HG03457 (cell line): ENCODE measurements around the gene RXRB.
A peak's percentile ranks its signal among the peaks of the same experiment; 100 is the strongest.

Experiments
- ATAC-seq: cut with Tn5 transposase; IDR thresholded peaks from one replicate; pipeline ENCODE4 v1.9.1; 2021; ENCODE audit warnings: moderate number of reproducible peaks; ENCODE audit not compliant: unreplicated experiment

The RXRB gene

DNA sequence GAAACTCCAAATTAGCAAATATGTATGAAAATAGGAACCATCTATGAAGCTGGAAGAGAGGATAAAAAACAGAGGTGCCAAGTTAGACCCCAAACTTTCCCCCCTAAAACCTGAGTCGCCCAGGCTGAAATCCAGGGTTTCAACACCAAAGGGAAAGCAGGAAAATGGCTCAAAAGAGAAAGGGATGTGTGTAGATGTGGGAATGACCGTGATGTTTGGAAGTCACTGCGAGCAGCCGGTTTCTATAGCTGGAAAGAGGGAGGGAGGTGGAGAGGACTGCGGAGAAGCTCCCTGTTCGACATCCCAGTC lies 12.3 kb upstream of the RXRB start:
- ATAC-seq = no peak

DNA sequence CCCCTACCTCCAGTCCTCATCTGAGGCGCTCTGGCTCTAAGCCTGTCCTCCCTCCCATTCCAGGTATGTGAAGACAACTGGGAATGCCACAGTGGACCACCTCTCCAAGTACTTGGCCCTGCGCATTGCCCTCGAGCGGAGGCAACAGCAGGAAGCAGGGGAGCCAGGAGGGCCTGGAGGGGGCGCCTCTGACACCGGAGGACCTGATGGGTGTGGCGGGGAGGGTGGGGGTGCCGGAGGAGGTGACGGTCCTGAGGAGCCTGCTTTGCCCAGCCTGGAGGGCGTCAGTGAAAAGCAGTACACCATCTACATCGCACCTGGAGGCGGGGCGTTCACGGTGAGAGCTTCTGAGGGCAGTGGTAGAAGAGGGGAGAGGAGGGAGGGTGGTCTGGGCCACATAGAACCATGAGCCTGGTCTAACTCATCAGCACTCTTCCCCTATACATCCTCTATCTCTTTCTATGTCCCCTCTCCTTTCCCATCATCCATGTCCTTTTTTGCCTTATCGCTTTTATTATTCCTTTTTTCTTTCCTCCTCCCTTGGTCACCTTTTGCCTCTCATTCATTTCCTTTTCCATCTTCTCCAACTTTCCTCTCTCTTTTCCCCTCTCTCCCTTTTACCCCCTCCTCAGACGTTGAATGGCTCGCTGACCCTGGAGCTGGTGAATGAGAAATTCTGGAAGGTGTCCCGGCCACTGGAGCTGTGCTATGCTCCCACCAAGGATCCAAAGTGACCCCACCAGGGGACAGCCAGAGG lies 11.4 kb upstream of the RXRB start:
- ATAC-seq = no peak

- no peak for ATAC-seq
Measured at GRCh38 chr6:33211136-33211535, 10.7 kb upstream of the RXRB start.

DNA sequence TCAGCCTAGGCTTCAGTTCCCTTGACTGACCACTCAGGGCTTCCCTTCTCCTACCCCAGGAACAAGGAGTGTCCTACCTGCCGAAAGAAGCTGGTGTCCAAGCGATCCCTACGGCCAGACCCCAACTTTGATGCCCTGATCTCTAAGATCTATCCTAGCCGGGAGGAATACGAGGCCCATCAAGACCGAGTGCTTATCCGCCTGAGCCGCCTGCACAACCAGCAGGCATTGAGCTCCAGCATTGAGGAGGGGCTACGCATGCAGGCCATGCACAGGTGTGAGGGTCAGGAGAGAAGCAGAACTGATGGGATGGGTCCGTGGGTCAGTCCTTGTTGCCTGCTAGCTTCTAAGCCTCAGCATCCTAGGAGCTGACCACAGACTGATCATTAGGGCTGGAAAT lies 9.4 kb upstream of the RXRB start:
- no peak for ATAC-seq

GRCh38 chr6:33208091-33208967 lies 7.9 kb upstream of the RXRB start, which contains the start of gene RING1:
Gene RING1 (plus strand): TSS chr6:33208500. CDS start chr6:33208823, 323 bp downstream.
- no peak for ATAC-seq

GRCh38 chr6:33207552-33208090 lies 7.2 kb upstream of the RXRB start:
- no peak for ATAC-seq

GRCh38 chr6:33206864-33207551 lies 6.5 kb upstream of the RXRB start:
- ATAC-seq = no peak

DNA sequence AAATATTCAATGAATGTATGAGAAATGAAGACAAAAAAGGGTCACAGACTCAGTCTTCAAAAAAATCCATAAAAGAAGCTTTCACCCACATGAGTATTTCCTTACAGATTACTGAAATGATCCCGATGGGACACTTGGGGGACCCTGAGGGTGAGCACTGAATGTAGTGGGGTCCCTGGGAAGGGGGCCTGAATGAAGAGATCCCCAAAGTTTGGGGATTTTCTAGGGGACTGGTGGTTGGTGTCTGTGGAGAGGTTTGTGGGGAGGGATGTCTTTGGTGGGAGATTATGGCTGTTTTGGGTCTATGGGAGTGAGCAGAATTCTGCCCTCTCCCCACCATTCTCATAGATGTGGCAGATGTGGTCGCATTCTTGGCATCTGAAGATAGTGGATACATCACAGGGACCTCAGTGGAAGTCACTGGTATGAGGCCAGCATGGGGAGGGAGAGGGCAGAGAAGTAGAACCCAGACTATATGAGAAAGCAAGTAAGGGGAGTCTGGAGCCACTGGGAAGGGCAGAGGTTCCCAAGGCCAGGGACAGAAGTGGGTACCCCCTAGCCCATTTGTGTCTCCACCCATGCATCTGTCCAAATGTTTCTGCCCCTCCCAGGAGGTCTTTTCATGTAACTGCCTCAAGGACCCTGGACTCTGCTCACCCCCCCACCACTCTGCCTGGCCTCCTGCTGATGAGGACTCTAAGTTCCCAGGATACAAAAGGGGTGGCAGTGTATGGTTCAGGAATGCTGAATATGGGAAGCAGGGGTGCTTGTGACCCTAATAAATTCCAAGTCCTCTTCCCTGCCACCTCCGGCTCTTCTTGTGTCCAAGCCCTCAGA lies 5.8 kb upstream of the RXRB start:
- ATAC-seq = no peak

GRCh38 chr6:33205191-33206026 lies 4.9 kb upstream of the RXRB start:
- no peak for ATAC-seq

DNA sequence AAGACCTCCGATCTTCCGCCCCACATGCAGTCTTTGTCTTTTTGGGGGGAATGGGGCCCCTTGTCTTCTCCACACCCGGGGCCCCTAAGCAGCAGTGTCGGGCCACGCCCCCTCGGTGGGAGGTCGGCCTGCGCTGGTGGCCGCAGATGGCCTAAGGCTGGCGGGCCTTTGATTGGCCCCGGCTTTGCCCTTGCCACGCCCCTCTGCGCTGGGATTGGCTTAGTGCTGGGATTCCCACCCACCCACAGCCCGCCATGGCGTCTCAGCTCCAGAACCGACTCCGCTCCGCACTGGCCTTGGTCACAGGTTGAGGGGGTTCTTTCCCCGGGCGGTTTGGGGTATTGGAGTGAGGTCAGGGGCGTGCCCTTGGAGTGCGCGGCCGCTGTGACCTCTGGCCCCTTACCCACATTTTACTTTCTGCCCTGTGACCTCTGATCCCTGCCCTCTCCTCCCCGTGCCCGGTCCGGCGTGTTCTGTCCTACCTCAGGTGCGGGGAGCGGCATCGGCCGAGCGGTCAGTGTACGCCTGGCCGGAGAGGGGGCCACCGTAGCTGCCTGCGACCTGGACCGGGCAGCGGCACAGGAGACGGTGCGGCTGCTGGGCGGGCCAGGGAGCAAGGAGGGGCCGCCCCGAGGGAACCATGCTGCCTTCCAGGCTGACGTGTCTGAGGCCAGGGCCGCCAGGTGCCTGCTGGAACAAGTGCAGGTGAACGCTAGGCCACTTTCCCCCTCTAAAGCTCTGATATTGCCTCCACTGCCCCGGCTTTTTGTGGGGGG lies 4.1 kb upstream of the RXRB start, which contains the start of gene HSD17B8:
HSD17B8 (plus strand) TSS at position 241 of the 776 bp plus-strand sequence; CDS start at position 255, 14 bp downstream.
- peak; percentile 38 for ATAC-seq

DNA sequence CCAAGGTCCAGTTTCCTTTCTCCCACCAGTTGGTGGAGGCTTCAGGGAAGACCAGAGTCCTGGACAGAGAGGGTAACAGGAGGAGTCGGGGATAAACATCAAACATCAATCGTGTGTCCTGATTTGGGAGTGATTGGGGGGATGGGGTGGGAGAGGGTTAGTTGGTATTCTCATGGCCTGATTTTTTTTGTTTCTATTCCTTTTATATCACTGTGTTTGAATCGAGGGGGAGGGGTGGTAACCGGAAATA lies 3.6 kb upstream of the RXRB start:
- ATAC-seq = no peak

DNA sequence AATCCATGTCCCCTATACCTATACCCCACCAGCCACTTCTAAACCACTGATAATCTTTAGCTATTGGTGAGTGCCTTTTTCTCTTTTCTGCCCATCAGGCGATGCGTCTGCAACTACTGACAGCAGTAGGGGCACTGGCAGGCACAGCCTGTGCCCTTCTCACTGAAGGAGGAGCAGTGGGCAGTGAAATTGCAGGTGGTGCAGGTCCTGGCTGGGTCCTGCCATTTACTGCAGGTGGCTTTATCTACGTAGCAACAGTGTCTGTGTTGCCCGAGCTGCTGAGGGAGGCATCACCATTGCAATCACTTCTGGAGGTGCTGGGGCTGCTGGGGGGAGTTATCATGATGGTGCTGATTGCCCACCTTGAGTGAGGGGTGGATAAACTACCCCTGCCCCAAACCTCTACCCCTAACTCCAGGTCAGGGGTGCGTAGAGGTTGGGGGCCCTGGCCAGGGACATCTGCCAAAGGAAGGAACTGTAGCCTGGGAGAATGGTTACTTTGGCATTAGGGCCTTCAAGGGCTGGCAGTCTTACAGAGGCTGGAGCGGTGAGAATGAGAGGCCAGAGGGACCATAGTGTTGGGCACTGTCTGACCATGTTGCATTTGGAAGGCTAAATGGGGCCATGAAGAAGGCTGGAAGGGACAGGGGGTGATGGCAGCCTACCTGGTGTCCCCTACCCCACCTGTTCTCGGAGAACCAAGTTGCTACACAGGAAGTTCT lies 3.1 kb upstream of the RXRB start:
- no peak for ATAC-seq

GRCh38 chr6:33202799-33203198 lies 2.3 kb upstream of the RXRB start:
- no peak for ATAC-seq

- no peak for ATAC-seq
Measured at GRCh38 chr6:33201935-33202334, 1.5 kb upstream of the RXRB start.

- ATAC-seq = no peak
Measured at GRCh38 chr6:33201147-33201545, 681 bp upstream of the RXRB start.

DNA sequence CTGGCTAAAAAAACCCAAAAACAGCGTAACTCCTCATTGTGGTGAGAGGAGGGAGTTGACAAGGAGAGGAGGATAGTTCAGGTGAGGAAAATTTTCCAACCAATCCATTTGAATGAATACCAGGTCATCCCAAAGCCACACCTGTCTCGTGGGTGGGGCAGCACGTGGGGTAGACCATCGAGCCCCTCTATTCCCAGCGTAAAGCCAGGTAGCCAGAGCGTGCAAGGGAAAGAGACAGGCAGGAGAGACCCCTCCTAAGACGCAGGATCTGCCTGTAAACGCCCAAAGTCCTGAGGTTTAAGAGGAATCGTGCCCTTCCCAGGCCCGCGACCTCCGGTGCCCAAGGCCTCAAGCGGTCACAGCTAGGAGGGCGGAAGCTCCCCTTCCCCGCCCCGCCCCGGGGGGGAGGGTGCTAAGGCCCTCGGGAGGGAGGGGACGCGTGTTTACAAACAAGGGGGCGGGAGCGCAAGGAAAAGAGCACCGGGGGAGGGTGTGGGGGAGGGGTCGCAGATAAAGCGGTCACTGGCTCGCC lies 712 bp downstream of the RXRB start:
- no peak for ATAC-seq

- ATAC-seq = no peak
Measured at GRCh38 chr6:33198853-33199436, 1.5 kb downstream of the RXRB start.
